Neuronal stem cell (in vitro differentiated cells): ENCODE results near the gene BRD1.

Experiments used
- DNase-seq: peaks from one replicate; pipeline ENCODE4 v3.0.0-alpha.2; 2013; ENCODE audit warnings: low spot score
- H2AFZ ChIP-seq: one replicate; pipeline ENCODE4 v1.6.1; 2013; ENCODE audit warnings: mild to moderate bottlenecking, low read length, inconsistent platforms
- H2AK5ac ChIP-seq: 2 replicates; pipeline ENCODE4 v1.6.1; 2013; ENCODE audit warnings: low read depth, mild to moderate bottlenecking, inconsistent platforms, low read length, moderate library complexity, mixed read lengths
- H2BK120ac ChIP-seq: 2 replicates; pipeline ENCODE4 v1.6.1; 2013; ENCODE audit warnings: low read depth, mild to moderate bottlenecking, inconsistent platforms, low read length, moderate library complexity, mixed read lengths
- H2BK12ac ChIP-seq: one replicate; pipeline ENCODE4 v1.6.1; 2013; ENCODE audit warnings: low read length, inconsistent platforms
- H2BK15ac ChIP-seq: 2 replicates; pipeline ENCODE4 v1.6.1; 2013; ENCODE audit warnings: mild to moderate bottlenecking, low read length, inconsistent platforms, mixed read lengths
- H2BK5ac ChIP-seq: one replicate; pipeline ENCODE4 v1.6.1; 2013; ENCODE audit warnings: inconsistent platforms, mild to moderate bottlenecking, low read length, moderate library complexity
- H3K14ac ChIP-seq: one replicate; pipeline ENCODE4 v1.6.1; 2013; ENCODE audit warnings: low read length, inconsistent platforms
- H3K18ac ChIP-seq: 2 replicates; pipeline ENCODE4 v1.6.1; 2013; ENCODE audit warnings: low read length, inconsistent platforms
- H3K23ac ChIP-seq: 2 replicates; pipeline ENCODE4 v1.6.1; 2013; ENCODE audit warnings: low read depth, mild to moderate bottlenecking, mixed read lengths, low read length, inconsistent platforms; ENCODE audit not compliant: poor library complexity
- H3K27ac ChIP-seq: replicated peaks from 3 replicates; pipeline ENCODE4 v1.5.1; 2013; ENCODE audit warnings: low read length, inconsistent platforms
- H3K27me3 ChIP-seq, 3 experiments: 2 replicates each; pipeline ENCODE4 v1.6.1; 2013; ENCODE audit warnings: low read length in 3 of 3, mild to moderate bottlenecking in 2 of 3, inconsistent platforms in 1 of 3, low read depth in 1 of 3, mixed read lengths in 1 of 3, moderate library complexity in 1 of 3; ENCODE audit not compliant: control insufficient read depth in 3 of 3, insufficient read depth in 3 of 3
- H3K36me3 ChIP-seq, 2 donors: replicated peaks in 1 of 2; 2 replicates each; pipeline ENCODE4 v1.6.1; 2013; ENCODE audit warnings: low read length in 2 of 2; ENCODE audit not compliant: control insufficient read depth in 2 of 2, insufficient read depth in 2 of 2
- H3K4ac ChIP-seq: 2 replicates; pipeline ENCODE4 v1.6.1; 2013; ENCODE audit warnings: inconsistent platforms, mild to moderate bottlenecking, low read length, moderate library complexity
- H3K4me1 ChIP-seq, 2 donors: 1 replicate in 1 of 2; 2 replicates in 1 of 2; pipeline ENCODE4 v1.6.1; 2013; ENCODE audit warnings: low read length in 2 of 2, low read depth in 1 of 2; ENCODE audit not compliant: control insufficient read depth in 2 of 2, insufficient read depth in 1 of 2
- H3K4me2 ChIP-seq: one replicate; pipeline ENCODE4 v1.6.1; 2013; ENCODE audit warnings: mild to moderate bottlenecking, low read length, inconsistent platforms; ENCODE audit not compliant: insufficient read depth, poor library complexity, severe bottlenecking
- H3K4me3 ChIP-seq, 2 donors: 2 replicates each; pipeline ENCODE4 v1.5.1; 2013; ENCODE audit warnings: low read length in 2 of 2, mild to moderate bottlenecking in 2 of 2, inconsistent platforms in 1 of 2, moderate library complexity in 1 of 2
- H3K79me1 ChIP-seq: one replicate; pipeline ENCODE4 v1.6.1; 2013; ENCODE audit warnings: low read depth, mild to moderate bottlenecking, inconsistent platforms, low read length, moderate library complexity
- H3K9ac ChIP-seq: one replicate; pipeline ENCODE4 v1.6.1; 2013; ENCODE audit warnings: mild to moderate bottlenecking, low read depth, low read length, inconsistent platforms; ENCODE audit not compliant: poor library complexity
- H3K9me3 ChIP-seq, 2 donors: replicated peaks in 1 of 2; 2 replicates each; pipeline versions ENCODE3 to v1.6.1; 2013; ENCODE audit warnings: low read length in 2 of 2, mild to moderate bottlenecking in 2 of 2, inconsistent platforms in 1 of 2, low read depth in 1 of 2, mixed read lengths in 1 of 2, moderate library complexity in 1 of 2; ENCODE audit not compliant: control insufficient read depth in 2 of 2, insufficient read depth in 1 of 2
- H4K8ac ChIP-seq: one replicate; pipeline ENCODE4 v1.6.1; 2013; ENCODE audit warnings: low read depth, mild to moderate bottlenecking, inconsistent platforms, low read length, moderate library complexity
- H4K91ac ChIP-seq: one replicate; pipeline ENCODE4 v1.6.1; 2013; ENCODE audit warnings: low read length, low read depth, mild to moderate bottlenecking, inconsistent platforms; ENCODE audit not compliant: poor library complexity
- WGBS, 2 donors: extraction: QIAGEN DNeasy Blood & Tissue Kit; methylation state at CpG; one replicate each; pipeline ENCODE4 v1.1.7; 2013; ENCODE audit warnings: missing lambda C conversion rate in 2 of 2, mixed read lengths in 1 of 2; ENCODE audit not compliant: insufficient read length in 2 of 2, insufficient replicate concordance in 1 of 2; ENCODE audit errors: extremely low coverage in 2 of 2; 5-methylcytosine and 5-hydroxymethylcytosine counted together

The BRD1 gene

DNA sequence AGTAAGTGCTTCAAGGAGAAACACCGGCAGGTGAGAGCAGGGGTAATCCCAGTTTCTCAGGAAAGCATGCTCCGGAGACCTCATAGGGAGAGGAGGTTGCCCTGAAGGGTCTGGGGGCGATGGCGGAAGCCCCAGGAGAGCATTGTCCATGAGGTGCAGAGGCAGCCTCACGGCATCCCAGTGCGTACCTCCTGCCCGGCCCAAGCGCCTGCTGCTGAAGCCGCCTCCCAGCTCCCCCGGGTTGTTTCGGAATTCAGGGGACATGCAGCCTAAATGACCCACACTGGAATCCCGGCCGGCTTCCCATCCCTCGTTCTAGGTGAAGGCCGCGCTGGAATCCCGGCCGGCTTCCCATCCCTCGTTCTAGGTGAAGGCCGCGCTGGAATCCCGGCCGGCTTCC is 28.7 kb upstream of the BRD1 start:
- H3K23ac ChIP-seq, result no peak overlapping the region
- no peak overlapping the region for H2BK5ac ChIP-seq
- H3K27ac ChIP-seq, result no peak overlapping the region
- H3K4me3 ChIP-seq, result no peak overlapping the region
- no peak overlapping the region for H4K8ac ChIP-seq
- peaks cover 0 to 16% (median 15%) of the 10 kb centered on the region in 3 experiments for H3K27me3 ChIP-seq
- no peak overlapping the region for H3K18ac ChIP-seq
- peaks cover 18% of the 10 kb centered on the region for H3K79me1 ChIP-seq
- no peak overlapping the region for H3K4me2 ChIP-seq
- H3K36me3 ChIP-seq, result peaks cover 1 to 20% of the 10 kb centered on the region in 2 donors
- no CpG with 5 or more reads among the region's 23 CpGs for WGBS, 2 donors
- no peak overlapping the region for H4K91ac ChIP-seq
- no peak overlapping the region for H2BK120ac ChIP-seq
- no peak overlapping the region for H2BK15ac ChIP-seq
- H2BK12ac ChIP-seq, result no peak overlapping the region
- H3K4ac ChIP-seq, result no peak overlapping the region
- H3K4me1 ChIP-seq, result peaks cover 9 to 13% of the 10 kb centered on the region in 2 donors
- no peak overlapping the region for H2AK5ac ChIP-seq
- H3K9ac ChIP-seq, result no peak overlapping the region
- H3K9me3 ChIP-seq, result no peaks in the 10 kb centered on the region
- no peak overlapping the region for H3K14ac ChIP-seq
- no peak overlapping the region for H2AFZ ChIP-seq
- no peak for DNase-seq

DNA sequence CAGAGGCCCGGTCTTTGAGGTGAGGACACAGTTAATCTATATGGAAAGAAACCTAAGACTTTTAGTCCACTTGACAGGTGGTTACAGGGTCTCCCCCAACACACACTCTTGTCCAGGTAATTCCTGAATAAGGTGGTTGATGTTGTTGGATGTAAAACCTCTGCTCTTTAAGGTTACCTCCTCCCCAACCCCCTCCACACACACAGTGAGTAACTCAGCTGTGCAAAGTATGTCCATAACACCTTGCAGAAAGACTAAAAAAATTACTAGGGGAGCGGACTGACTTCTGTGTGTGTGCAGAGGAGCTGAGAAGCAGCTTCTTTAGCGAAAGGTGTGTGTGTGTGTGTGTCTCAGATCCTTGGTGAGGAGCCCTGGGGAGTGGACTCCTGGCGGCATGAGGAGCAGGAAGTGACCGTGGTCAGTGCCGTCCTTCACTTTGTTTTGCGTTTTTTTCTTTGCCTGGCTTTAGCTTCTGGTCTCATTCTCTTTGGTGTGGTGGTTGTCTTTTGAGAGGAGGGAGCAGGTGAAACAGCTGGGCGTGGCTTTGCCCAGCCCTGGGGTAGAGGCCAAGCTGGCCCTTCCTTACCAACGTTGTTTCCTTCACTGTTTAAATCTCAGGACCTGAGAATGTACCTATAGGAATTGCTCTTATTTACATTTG is 27.7 kb upstream of the BRD1 start:
- H3K27me3 ChIP-seq, result peaks cover 4 to 26% (median 25%) of the 10 kb centered on the region in 3 experiments
- no CpG with 5 or more reads among the region's 9 CpGs for WGBS, 2 donors
- H3K9ac ChIP-seq, result no peak overlapping the region
- H3K9me3 ChIP-seq, result peaks cover 0 to 3% of the 10 kb centered on the region in 2 donors
- no peak overlapping the region for H4K91ac ChIP-seq
- peaks cover 1 to 20% of the 10 kb centered on the region in 2 donors for H3K36me3 ChIP-seq
- no peak for DNase-seq
- no peak overlapping the region for H3K4me2 ChIP-seq
- no peak overlapping the region for H3K18ac ChIP-seq
- H2BK15ac ChIP-seq, result no peak overlapping the region
- H3K23ac ChIP-seq, result no peak overlapping the region
- H3K79me1 ChIP-seq, result peaks cover 17% of the 10 kb centered on the region
- H2BK5ac ChIP-seq, result no peak overlapping the region
- H2BK120ac ChIP-seq, result no peak overlapping the region
- no peak overlapping the region for H3K14ac ChIP-seq
- no peak overlapping the region for H2AK5ac ChIP-seq
- H3K27ac ChIP-seq, result no peak overlapping the region
- H4K8ac ChIP-seq, result no peak overlapping the region
- H2AFZ ChIP-seq, result no peak overlapping the region
- H2BK12ac ChIP-seq, result no peak overlapping the region
- peak overlapping the region; percentile 63 to 97 for H3K4me3 ChIP-seq
- peaks cover 9 to 13% of the 10 kb centered on the region in 2 donors for H3K4me1 ChIP-seq
- H3K4ac ChIP-seq, result no peak overlapping the region

DNA sequence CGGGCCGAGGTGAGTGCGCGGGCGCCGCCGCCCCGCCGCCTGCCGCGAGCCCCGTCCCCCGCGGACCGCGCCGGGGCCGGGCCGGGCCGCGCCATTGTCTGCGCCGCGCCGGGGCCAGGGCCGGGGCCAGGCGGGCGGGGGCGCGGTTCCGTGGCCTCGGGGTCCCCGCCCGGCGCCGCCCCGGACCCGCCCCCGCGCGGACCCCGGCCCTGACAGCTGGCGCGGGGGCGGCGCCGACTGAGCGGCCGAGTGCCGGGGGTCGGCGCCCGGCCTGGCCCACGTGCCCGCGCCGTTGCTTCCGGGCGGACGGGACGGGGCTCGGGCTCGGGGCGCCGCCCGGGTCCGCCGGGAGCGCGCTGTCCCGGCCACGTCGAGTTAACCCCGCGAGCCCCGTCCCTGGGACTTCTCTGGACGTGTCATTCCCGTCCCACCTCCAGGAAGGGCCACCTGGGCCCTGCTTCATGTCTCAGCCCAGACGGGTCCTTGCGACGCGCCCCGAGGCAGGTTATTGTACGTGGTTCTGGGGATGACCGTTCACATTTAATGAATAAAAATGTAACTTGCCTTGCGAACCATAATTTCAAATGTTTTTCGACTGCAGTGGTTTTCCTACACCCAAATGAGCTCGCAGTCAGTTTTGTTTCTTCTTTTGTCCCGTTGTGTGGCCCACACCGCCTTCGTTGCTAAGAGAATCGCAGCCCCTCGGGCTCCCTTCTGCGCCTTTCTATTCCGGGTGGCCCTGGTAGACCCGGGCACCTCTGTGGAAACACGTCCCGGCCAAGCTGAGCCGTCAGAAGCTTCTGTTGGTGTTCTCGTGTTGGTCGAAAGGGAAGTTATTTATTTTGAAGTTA is 26.5 kb upstream of the BRD1 start:
- Histone ChIP-seq H2AK5ac (no peak overlapping the region), H3K36me3 (peaks cover 1 to 20% of the 10 kb centered on the region in 2 donors), H3K14ac (no peak overlapping the region), H4K8ac (no peak overlapping the region), H4K91ac (no peak overlapping the region), H3K27me3 (peaks cover 16 to 37% (median 37%) of the 10 kb centered on the region in 3 experiments), H3K4me2 (peak overlapping the region; percentile 54), H3K9ac (peak overlapping the region; percentile 46), H2BK12ac (no peak overlapping the region), H3K4me1 (peaks cover 9 to 13% of the 10 kb centered on the region in 2 donors), H3K4me3 (peak overlapping the region; percentile 97 to 98), H2BK120ac (no peak overlapping the region), H2AFZ (peak overlapping the region; percentile 70), H2BK5ac (no peak overlapping the region), H3K18ac (peak overlapping the region; percentile 29), H2BK15ac (no peak overlapping the region), H3K27ac (peak overlapping the region; percentile 72), H3K9me3 (peaks cover 2 to 4% of the 10 kb centered on the region in 2 donors), H3K79me1 (peaks cover 19% of the 10 kb centered on the region), H3K4ac (no peak overlapping the region), H3K23ac (no peak overlapping the region)
- no CpG with 5 or more reads among the region's 101 CpGs for whole genome bisulfite sequencing, 2 donors
- peak; percentile 39 for DNase-seq
